Stimulated activated CD4-positive, alpha-beta T cell treated with anti-CD3 and anti-CD28 coated beads, Interleukin-2, amount 100 ng/mL, for 48 hours (primary cell): ENCODE results near the gene MTIF3.

Experiments
- DNase-seq, 2 donors: peaks; one replicate each; pipeline ENCODE4 v3.0.0-alpha.2; 2020

MTIF3 gene

DNA sequence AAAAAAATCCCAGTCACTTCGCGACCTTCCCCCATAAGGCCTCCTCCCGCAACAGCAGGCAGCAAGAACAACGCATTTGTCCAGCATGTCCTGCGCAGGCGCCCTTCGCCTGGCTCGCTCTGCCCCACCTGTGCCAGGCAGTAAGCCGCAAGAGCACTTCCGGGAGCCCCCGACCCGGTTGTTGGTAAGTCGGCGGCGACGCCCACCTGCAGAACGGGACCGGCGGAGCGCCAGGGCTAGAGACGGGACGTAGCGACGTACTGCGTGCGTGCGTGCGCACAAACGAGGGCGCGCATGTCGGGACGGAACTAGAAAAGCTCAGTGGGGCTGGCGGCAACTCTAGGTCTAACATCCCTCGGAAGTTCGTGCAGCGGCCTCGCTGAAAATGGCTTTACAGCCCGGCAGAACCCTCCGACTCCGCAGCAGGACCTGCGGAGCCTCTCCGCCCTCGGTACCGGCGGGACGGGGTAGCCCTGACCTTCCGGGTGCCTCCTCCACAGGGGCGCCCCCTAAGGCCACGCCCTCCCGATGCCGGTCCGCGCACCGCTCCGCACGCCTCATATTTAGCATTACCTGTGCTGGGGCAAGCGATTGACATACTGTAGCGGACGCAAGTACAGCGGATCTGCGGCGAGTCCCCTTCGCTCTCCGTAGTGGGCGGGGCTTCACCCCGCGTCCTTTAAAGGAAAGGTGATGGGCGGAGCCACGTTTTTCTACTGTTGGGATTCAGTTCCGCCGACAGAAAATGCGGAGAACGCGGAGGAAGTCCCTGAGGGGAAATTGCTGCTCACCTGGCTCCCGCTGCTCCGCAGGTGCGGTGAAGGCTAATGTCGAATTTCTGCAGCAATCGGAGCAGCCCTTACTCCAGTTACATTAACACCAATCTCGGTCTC, at the start of gene MTIF3:
Gene MTIF3 (minus strand): TSS at position 629 of the 893 bp plus-strand sequence. CDS start 10,116 bp downstream, outside the sequence.
- DNase-seq = peak; percentile 93 to 95

DNA sequence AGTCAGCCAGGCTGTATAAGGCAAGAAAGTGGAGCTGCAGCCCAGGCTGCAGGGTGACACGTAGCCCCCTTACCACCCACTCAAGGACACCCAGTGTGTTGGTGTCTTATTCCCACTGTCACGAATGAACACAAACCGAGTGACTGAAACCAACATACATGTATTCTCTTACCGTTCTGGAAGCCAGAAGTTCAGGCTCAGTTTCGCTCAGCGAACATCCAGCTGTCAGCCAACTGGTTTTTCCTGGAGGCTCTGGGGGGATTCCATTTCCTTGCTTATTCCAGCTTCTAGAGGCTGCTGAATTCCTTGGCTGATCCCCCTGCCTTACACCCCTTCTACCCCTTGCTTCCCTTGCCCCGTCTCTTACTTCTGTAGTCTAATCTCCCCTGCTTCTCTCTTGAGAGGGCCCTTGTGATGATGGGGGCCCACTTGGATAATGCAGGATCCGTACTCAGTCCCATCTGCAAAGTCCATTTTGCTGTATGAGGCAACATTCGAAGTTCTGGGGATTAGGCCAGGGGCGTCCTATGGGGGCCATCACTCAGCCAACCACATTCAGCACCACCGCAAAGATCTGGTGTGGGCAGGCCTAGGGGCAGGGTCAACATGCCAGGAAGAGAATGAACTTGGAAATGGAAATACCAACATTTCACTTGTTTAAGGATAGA, 47.3 kb upstream of the MTIF3 start:
- no peak for DNase-seq

DNA sequence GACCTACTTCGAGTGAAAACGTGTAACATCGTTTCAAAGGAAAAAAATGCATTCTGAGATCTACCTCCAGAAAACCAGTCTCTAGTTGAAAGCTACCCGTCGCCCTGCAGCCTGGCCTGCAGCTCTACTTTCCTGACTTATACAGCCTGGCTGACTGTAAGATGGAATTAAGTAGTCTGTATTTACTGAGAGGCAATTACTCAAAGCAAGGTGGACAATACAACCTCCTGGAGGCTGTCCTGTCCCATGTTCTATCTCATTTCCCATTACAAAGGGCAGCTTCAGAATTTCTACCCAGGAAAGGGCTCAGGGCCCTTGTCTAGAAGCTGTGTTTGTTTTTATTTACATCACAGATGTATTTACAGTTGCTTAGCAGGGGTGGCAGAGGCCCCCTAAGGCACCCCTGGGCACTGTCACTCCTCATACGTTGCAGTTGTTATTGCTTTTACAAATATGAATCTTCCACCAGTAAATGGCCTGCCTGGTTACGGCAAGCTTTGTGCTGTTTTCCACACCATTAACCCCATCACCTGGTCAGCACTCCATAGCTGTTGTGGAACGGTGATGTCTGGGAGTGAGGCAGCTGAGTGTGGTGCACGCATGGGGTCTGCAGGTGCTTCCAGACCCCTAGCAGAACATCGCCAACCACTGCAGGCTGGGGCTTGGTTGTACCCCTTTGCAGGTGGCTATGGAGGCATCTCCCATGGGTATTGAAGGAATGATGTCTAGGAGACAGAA, 46.3 kb upstream of the MTIF3 start:
- DNase-seq = no peak

- no peak for DNase-seq
Measured at GRCh38 chr13:27496006-27496405, 45.6 kb upstream of the MTIF3 start.

DNA sequence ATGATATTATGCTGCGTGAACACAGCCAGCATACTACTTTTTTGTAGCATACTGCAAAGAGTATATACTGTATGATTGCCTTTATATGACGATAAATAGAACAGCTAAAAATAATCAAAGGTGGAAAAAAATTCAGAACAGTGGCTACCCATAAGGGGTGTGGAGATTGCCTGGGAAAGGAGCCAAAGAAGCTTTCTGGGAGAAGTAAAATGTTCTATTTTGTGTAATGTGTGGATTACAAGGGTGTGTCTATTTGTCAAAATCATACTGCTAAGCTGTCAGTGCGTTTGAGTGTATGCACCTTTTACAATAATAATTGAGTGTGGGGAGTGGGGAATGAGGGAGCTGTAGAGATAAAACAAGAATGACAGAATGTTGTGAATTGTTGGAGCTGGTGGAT, 45.2 kb upstream of the MTIF3 start:
- no peak for DNase-seq

DNA sequence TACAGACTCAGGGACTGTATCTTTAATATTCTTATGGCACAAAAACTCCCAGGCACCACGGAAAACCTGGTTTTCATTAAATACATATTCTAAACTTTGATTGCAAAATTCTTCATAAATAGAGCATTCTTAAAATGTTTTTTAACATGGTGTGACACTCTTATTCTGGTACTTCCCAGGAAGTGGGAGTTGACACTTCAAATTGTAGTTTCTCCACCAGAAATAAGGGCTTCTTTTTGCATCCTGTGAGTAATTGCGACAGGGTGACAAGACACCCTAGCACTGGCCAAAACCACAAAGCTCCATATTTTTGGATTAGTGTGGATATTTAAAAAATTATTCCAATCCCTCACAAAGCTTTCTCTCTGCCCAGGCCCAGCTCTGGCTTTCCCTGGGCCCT, 43.6 kb upstream of the MTIF3 start:
- no peak for DNase-seq

DNA sequence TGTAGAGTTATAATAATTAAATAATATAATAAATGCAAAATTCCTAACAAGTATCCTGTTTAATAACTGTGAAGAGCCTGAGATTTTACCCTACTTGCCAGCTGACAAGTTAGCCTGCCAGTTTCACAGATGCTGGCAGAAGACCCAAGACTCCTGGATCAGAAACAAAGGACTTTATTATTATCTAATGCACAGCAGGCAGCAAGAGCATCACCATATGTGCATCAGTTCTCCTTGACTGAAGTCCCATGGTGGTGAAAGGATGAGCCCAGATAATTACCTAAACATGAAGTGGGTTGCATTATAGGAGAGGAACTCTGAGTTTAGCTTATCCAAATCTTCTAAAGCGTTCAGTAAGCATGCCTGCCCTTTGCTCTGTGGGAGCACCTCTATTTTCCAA, 39.1 kb upstream of the MTIF3 start:
- no peak for DNase-seq

DNA sequence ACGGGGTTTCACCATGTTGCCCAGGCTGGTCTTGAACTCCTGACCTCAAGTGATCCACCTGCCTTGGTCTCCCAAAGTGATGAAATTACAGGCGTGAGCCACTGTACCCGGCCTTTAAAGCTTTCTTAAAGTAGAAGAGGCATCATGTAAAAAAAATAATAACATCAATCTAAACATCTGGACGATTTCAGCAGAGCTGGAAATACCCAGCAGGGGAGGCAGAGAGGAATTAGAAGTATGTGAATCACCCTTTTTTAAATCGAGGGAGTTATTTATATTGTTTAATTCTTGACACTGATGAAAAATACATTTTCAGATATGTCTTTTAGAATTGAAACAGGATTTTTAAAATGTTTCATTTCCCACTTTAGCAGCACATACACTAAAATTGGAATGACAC, 37.4 kb upstream of the MTIF3 start:
- DNase-seq = no peak

- DNase-seq = no peak
Measured at GRCh38 chr13:27483421-27483820, 33.1 kb upstream of the MTIF3 start.

GRCh38 chr13:27482983-27483382, 32.6 kb upstream of the MTIF3 start:
- DNase-seq = no peak

GRCh38 chr13:27481766-27482165, 31.4 kb upstream of the MTIF3 start:
- DNase-seq = peak; percentile 39 to 45

GRCh38 chr13:27476943-27477703, 26.8 kb upstream of the MTIF3 start:
- DNase-seq = no peak

GRCh38 chr13:27474751-27475268, 24.4 kb upstream of the MTIF3 start:
- no peak for DNase-seq

DNA sequence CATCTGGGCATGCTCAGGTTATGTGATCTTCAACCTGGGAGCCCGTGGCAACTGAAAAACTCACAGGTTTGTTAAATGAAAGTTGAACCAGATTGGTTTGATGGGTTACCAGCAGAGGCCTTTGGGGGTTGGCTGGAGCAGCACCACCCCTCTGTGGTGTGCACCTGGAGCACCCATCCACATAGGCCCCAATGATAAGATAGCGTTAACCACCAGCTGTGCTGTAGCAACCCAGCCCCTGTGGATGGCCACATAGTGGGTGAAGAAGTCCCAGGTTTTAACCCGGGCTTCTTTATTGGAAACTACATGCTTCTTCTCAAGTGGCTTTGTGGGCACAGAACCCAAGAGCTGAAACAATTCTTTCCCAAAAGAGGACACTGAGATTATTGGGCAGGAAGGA, 22.6 kb upstream of the MTIF3 start:
- no peak for DNase-seq

GRCh38 chr13:27472441-27472840, 22.1 kb upstream of the MTIF3 start:
- no peak for DNase-seq

DNA sequence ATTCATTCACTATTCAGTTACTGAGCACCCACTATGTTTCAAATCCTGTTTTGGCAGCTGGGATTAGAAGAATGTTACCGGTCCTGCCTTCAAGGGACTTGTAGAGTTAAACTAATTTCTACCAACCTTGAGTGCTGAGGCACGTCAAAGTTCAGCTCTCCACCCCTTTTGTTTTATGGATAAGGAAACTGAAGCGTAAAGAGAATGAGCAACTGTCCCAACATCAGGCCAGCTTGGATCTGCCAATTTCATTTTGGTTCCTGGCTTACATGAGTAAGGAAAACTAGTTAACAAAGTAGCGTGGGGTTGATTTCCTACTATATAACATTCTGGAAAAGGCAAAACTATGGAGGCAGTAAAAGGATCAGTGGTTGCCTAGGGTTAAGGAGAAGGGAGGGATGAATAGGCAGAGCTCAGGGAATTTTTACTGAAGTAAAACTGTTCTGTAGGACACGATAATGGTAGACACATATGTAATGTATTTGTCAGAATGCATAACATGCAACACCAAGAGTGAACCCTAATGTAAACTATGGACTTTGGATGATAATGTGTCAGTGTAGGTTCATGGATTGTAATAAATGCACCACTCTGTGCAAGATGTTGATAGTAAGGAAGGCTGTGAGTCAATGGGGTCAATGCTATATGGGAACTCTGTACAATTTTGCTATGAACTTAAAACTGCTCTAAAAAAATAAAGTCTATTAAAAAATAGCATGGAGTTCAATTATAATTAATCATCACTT, 19.9 kb upstream of the MTIF3 start:
- no peak for DNase-seq

DNA sequence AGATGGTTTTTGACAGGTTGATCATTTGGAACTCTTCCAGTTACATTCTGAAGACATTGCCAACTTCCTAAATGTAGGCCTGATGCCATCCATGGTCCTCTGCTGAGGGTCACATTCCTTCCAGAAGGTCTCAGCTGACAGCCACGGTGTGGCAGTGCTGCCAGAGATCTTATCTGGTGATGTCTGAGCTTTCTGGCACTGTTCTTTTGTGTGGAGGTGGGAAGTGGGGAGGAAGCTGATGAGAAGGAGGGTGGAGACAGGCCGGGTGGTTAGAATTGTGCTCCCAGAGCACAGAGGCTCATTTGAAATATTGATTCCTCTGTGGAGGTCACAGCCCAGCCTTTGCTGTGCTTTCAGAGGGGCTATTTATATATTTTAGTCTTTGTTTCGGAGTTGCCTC, 16.1 kb upstream of the MTIF3 start:
- DNase-seq = no peak

DNA sequence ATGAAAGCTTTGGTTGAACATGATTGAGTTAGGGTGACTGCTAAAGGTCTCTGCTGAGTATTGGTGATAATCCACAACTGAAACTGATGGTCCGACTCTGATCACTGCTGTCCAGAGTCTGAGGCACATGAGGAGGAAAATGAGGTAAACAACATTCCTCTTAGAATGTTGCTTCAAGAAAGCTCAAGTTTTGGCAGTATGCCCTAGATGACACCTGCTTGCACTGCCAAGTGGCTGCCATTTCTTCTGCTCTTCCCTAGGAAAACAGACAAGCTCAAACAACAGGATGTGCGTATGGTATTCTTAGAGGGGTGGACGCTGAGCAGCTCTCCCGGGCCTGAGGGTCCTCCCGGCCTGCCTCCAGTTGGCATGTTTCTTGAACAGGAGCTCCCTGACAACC, 15.2 kb upstream of the MTIF3 start:
- DNase-seq = no peak

DNA sequence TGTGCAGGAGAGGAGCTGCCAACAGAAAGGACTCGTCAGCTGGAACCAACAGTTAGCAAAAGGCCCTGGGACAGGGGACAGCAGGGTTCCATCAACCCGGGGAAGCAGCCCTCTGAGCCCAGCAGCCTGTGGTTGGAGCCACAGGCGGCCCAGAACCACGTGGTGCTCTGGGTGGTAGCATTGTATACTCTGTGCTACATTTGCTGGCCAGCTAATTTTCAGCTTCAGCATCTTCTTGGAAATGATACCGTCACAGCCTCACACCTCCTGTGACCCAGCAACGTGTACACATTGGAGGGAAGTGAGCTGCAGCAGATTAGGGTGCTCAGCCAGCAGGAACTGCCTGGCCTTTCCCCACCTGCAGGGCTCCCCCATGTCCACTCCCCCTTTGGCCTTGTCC, 13.1 kb upstream of the MTIF3 start:
- DNase-seq = no peak

DNA sequence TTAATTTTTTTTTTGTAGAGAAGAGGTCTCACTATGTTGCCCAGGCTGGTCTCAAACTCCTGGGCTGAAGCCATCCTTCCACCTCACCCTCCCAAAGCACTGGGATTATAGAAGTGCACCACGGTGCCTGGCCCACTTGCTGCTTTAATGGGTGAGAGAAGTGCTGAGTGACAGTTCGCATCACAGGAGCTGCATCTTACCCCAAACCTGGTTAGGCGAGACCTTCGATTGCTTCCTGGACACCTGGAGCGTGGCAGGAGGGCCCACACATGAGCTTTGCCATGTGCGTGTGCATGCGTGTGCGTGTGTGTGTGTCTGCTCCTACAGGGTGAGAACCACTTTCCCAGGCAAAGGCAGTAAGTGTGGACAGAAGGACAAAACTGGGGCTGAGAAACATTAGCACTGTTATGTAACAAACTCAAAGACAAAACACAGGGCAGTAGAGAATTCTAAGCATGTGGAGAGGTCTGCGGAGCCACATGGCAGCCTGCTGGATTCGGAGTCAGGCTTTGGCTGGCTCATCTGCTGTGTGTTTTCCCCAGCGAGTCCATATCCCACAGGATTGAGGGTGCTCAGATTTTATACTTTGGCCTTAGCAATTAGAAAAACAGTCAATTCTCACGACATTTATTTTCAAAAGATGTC, 11.7 kb upstream of the MTIF3 start:
- DNase-seq = no peak

GRCh38 chr13:27455331-27455855, 5.0 kb upstream of the MTIF3 start:
- peak; percentile 19 to 31 for DNase-seq
